ENCODE data around the gene NTN1. TPM values are rescaled to one million over a fixed set of nuclear protein-coding genes. Genes with fewer than 3 reads are reported as not detected.

NTN1 gene
- total RNA-seq, 1 donor: 0.81 TPM

GRCh38 chr17:9241371-9241712, 220.0 kb downstream of the NTN1 start:
- H3K4me3 ChIP-seq (ENCODE audit: low read depth, low read length): no peak overlapping the region

GRCh38 chr17:9241774-9242496, 220.6 kb downstream of the NTN1 start:
- no peak for DNase-seq (ENCODE audit: low read depth)
- TF ChIP-seq CTCF (IDR thresholded peaks at IDR 0.05; ENCODE audit: insufficient read depth, low read length): no peak
- no peak overlapping the region for H3K4me3 ChIP-seq (ENCODE audit: low read depth, low read length)

More at GRCh38 chr17:9241371-9241712, 220.0 kb downstream of the NTN1 start:
- TF ChIP-seq CTCF (IDR thresholded peaks at IDR 0.05; ENCODE audit: insufficient read depth, low read length): no peak
- peak; percentile 56 for DNase-seq (ENCODE audit: low read depth)

- no peak for TF ChIP-seq CTCF (IDR thresholded peaks at IDR 0.05; ENCODE audit: insufficient read depth, low read length)
- H3K4me3 ChIP-seq (ENCODE audit: low read depth, low read length): no peak overlapping the region
- DNase-seq (ENCODE audit: low read depth): no peak
Observed at GRCh38 chr17:9242497-9242881, 221.2 kb downstream of the NTN1 start.

- no peak for TF ChIP-seq CTCF (IDR thresholded peaks at IDR 0.05; ENCODE audit: insufficient read depth, low read length)
- no peak overlapping the region for H3K4me3 ChIP-seq (ENCODE audit: low read depth, low read length)
- DNase-seq (ENCODE audit: low read depth): no peak
Observed at GRCh38 chr17:9242983-9243382, 221.7 kb downstream of the NTN1 start.

GRCh38 chr17:9244066-9245052, 223.0 kb downstream of the NTN1 start:
- no peak for TF ChIP-seq CTCF (IDR thresholded peaks at IDR 0.05; ENCODE audit: insufficient read depth, low read length)
- DNase-seq (ENCODE audit: low read depth): peak; percentile 79
- no peak overlapping the region for H3K4me3 ChIP-seq (ENCODE audit: low read depth, low read length)

GRCh38 chr17:9247401-9247938, 226.2 kb downstream of the NTN1 start:
- no peak overlapping the region for H3K4me3 ChIP-seq (ENCODE audit: low read depth, low read length)

More at GRCh38 chr17:9247401-9247938, 226.2 kb downstream of the NTN1 start:
- no peak for DNase-seq (ENCODE audit: low read depth)
- no peak for TF ChIP-seq CTCF (IDR thresholded peaks at IDR 0.05; ENCODE audit: insufficient read depth, low read length)
